Mammary epithelial cell (primary cell): ENCODE data around the gene LRRC7.

Experiments used
- CTCF ChIP-seq, 2 donors: IDR thresholded peaks in 1 of 2; conservative IDR thresholded peaks in 1 of 2; 2 replicates each; pipeline ENCODE4 v1.5.1; 2011 to 2012; ENCODE audit warnings: inconsistent platforms in 2 of 2, low read length in 2 of 2, mild to moderate bottlenecking in 2 of 2, control low read depth in 1 of 2, low read depth in 1 of 2; ENCODE audit not compliant: insufficient read depth in 1 of 2; ENCODE audit errors: extremely low read depth in 1 of 2
- EZH2 ChIP-seq: IDR thresholded peaks from 2 replicates; pipeline ENCODE4 v1.6.1; 2012; ENCODE audit warnings: low read length, inconsistent platforms, borderline replicate concordance

- TF ChIP-seq CTCF (conservative IDR thresholded peaks at IDR 0.05 in 1 of 2, IDR thresholded peaks at IDR 0.05 in 1 of 2; ENCODE audit: extremely low read depth in 1 of 2, insufficient read depth in 1 of 2, low read depth in 1 of 2, low read length in 2 of 2) (no peak), EZH2 (no peak)
Observed at GRCh38 chr1:69852706-69853105, 285.0 kb downstream of the LRRC7 start.
